GM12891 (cell line): ENCODE data around the gene ZNF488.

Experiments
- POLR2A ChIP-seq: IDR thresholded peaks from 2 replicates; pipeline ENCODE4 v1.6.1; 2011; ENCODE audit warnings: low read depth, low read length, control low read depth
- POLR2AphosphoS5 ChIP-seq: IDR thresholded peaks from 2 replicates; pipeline ENCODE4 v1.6.1; 2011; ENCODE audit warnings: low read depth, low read length, control low read depth
- TAF1 ChIP-seq: IDR thresholded peaks from 2 replicates; pipeline ENCODE4 v1.6.1; 2011; ENCODE audit warnings: low read depth, low read length, control low read depth

- TF ChIP-seq POLR2A (no peak), TAF1 (no peak), POLR2AphosphoS5 (no peak)
Observed at GRCh38 chr10:47350671-47351640, 33.1 kb downstream of the ZNF488 start.
